ENCODE measurements around the gene FARSA.
"Not testable (repeated sequence)": the region's sequence is repeated elsewhere in the genome, so short reads cannot be mapped to it uniquely, and the experiment has no call there.

The FARSA gene

DNA sequence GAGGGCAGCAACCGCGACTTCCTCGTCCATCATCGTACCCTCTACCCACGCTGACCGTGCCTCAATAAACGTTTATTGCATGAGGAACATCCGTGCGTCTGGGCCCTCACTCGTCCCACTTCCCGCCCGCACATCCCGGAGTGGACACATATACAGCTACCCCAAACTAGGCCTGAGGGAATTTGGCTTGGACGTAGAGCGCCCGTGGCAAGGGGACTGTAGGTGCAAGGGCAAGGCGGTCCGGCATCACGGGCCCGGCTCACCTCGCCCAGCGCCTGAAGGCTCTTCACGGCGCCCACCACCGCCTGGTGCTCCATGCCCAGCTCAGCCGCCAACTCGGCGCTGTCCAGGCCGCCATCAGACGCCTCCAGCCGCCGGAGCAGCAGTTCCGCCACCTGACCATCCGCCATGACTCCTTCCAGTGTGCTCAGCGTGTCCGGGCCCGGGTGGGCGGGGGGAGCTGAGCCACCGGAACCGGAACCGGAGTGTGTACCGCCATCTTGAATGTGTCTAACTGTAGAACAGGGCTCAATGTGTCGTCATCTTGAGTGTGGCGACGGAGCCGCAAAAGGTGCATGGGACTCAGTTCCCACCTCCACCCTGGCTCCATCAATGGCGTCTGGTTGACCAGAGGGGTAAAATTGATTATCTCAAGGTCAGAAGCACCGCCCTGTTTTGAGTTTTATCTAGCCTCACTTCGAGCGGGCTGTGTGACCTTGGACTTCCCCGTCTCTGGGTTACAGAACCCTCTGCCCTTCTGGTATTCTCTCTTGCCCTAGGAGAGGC is at the start of gene FARSA:
Gene FARSA, minus strand, starts transcription at position 425 of the 786 bp plus-strand sequence. Its CDS starts 15 bp downstream, at position 410.
- in situ Hi-C loops (cut with HindIII; ENCODE audit: low sequenced_read_pairs), result no loop called here
- H3K4me3 ChIP-seq (ENCODE audit: low read depth, low read length), result peak within 1 kb of the TSS; percentile 77
- TF ChIP-seq, protein P1, sequence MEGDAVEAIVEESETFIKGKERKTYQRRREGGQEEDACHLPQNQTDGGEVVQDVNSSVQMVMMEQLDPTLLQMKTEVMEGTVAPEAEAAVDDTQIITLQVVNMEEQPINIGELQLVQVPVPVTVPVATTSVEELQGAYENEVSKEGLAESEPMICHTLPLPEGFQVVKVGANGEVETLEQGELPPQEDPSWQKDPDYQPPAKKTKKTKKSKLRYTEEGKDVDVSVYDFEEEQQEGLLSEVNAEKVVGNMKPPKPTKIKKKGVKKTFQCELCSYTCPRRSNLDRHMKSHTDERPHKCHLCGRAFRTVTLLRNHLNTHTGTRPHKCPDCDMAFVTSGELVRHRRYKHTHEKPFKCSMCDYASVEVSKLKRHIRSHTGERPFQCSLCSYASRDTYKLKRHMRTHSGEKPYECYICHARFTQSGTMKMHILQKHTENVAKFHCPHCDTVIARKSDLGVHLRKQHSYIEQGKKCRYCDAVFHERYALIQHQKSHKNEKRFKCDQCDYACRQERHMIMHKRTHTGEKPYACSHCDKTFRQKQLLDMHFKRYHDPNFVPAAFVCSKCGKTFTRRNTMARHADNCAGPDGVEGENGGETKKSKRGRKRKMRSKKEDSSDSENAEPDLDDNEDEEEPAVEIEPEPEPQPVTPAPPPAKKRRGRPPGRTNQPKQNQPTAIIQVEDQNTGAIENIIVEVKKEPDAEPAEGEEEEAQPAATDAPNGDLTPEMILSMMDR (IDR thresholded peaks at IDR 0.05; ENCODE audit: low read depth, low read length, missing control alignments), result no peak
- peak; percentile 68 for DNase-seq (ENCODE audit: low read depth)

GRCh38 chr19:12983091-12983490 is 49.6 kb upstream of the FARSA start:
- peak overlapping the region; percentile 36 for H3K4me3 ChIP-seq (ENCODE audit: low read depth, low read length)
- TF ChIP-seq, protein P1 (IDR thresholded peaks at IDR 0.05; ENCODE audit: low read depth, low read length, missing control alignments), result no peak

DNA sequence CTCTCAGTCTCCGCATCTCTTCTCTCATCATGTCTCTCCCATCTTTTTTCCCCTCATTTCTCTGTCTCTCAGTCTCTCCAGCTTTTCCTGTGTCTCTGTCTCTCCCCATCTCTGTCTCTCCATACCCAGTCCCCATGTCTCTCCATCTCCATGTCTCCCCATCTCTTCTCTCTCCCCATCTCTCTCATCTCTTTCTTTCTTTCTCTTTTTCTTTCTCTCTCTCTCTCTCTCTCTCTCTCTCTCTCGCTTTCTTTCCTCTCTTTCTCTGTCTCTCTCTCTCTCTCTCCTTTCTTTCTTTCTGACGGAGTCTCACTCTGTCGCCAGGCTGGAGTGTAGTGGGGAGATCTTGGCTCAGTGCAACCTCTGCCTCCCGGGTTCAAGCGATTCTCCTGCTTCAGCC is 49.1 kb upstream of the FARSA start:
- no peak for DNase-seq (ENCODE audit: low read depth)
- in situ Hi-C loops (cut with HindIII; ENCODE audit: low sequenced_read_pairs), result no loop called here
- H3K4me3 ChIP-seq (ENCODE audit: low read depth, low read length), result no peak overlapping the region
- TF ChIP-seq, protein P1 (IDR thresholded peaks at IDR 0.05; ENCODE audit: low read depth, low read length, missing control alignments), result no peak

More at GRCh38 chr19:12983091-12983490, 49.6 kb upstream of the FARSA start:
- in situ Hi-C loops (cut with HindIII; ENCODE audit: low sequenced_read_pairs), result no loop called here
- DNase-seq (ENCODE audit: low read depth), result no peak

- TF ChIP-seq, protein P1 (IDR thresholded peaks at IDR 0.05; ENCODE audit: low read depth, low read length, missing control alignments), result no peak
- in situ Hi-C loops (cut with HindIII; ENCODE audit: low sequenced_read_pairs), result no loop called here
- H3K4me3 ChIP-seq (ENCODE audit: low read depth, low read length), result no peak overlapping the region
- no peak for DNase-seq (ENCODE audit: low read depth)
Observed at GRCh38 chr19:12979974-12980373, 46.5 kb upstream of the FARSA start.

- in situ Hi-C loops (cut with HindIII; ENCODE audit: low sequenced_read_pairs); H3K4me3 ChIP-seq (ENCODE audit: low read depth, low read length); DNase-seq (ENCODE audit: low read depth): not testable (repeated sequence)
Observed at GRCh38 chr19:12976109-12976508, 42.6 kb upstream of the FARSA start.

DNA sequence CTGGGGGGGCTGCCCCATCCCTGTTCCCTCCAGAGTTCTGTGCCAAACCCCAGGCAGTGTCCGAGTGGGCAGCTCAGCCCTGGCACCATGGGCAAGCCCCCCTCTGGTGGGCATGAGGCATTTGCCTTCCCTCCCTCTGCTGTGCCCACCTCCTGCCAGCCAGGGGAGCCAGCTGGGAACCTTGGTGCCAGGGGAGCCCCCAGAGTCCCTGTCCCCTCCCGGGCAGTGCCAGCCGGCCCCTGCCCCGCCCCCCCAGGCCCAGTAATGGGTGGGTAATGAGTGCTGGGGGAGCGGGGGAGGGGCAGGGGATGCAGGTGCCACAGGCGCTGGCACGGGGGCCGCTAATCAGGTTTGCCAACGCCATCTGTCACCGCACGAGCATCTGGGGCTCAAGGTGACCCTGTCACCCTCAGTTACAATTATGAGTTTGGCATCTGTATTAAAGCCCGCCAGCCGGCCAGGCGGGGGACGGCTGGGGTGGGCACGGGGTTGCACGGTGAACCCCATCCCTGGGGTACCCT is 41.8 kb upstream of the FARSA start:
- DNase-seq (ENCODE audit: low read depth), result no peak
- H3K4me3 ChIP-seq (ENCODE audit: low read depth, low read length), result no peak overlapping the region
- in situ Hi-C loops (cut with HindIII; ENCODE audit: low sequenced_read_pairs), result no loop called here
- TF ChIP-seq, protein P1 (IDR thresholded peaks at IDR 0.05; ENCODE audit: low read depth, low read length, missing control alignments), result no peak
